Upper lobe of left lung (tissue), 6 donors: ENCODE results near the gene IFRD1. TPM values are rescaled to one million over a fixed set of nuclear protein-coding genes. Genes with fewer than 3 reads are reported as not detected.

Source experiments
- ATAC-seq, 2 donors: fragments of 200-7000 bp; cut with Tn5 transposase; one replicate each; pipeline ENCODE4 v1.9.1; 2022; ENCODE audit warnings: mild to moderate bottlenecking in 2 of 2, moderate library complexity in 2 of 2; ENCODE audit not compliant: low FRiP score in 2 of 2
- DNase-seq, 2 donors: peaks; one replicate each; pipeline ENCODE4 v3.0.0-alpha.2; 2019 to 2020
- H3K27ac ChIP-seq, 4 donors: fragments of 200-600 bp; sonication (generic); one replicate each; pipeline ENCODE4 v1.5.1; 2016 to 2019
- H3K27me3 ChIP-seq, 4 donors: fragments of 200-600 bp; sonication (generic); one replicate each; pipeline ENCODE4 v1.5.1; 2017 to 2019
- H3K36me3 ChIP-seq, 4 donors: fragments of 200-600 bp; sonication (generic); one replicate each; pipeline ENCODE4 v1.5.1; 2016 to 2019
- H3K4me1 ChIP-seq, 4 donors: fragments of 200-600 bp; sonication (generic); one replicate each; pipeline ENCODE4 v1.5.1; 2018 to 2019
- H3K4me3 ChIP-seq, 4 donors: fragments of 200-600 bp; sonication (generic); one replicate each; pipeline ENCODE4 v1.5.1; 2017 to 2019; ENCODE audit warnings: mild to moderate bottlenecking in 2 of 4, moderate library complexity in 1 of 4
- H3K9me3 ChIP-seq, 4 donors: fragments of 200-600 bp; sonication (generic); one replicate each; pipeline ENCODE4 v1.5.1; 2018 to 2019
- EP300 ChIP-seq, 4 donors: sonication (generic); formaldehyde crosslinking; IDR thresholded peaks; one replicate each; pipeline ENCODE4 v1.5.1; 2017; ENCODE audit warnings: antibody characterized with exemption in 4 of 4, control low read depth in 2 of 4
- POLR2A ChIP-seq, 4 donors: fragments of 450-650 bp; IDR thresholded peaks; one replicate each; pipeline ENCODE4 v1.5.1; 2016 to 2017; ENCODE audit warnings: antibody characterized with exemption in 4 of 4, mild to moderate bottlenecking in 2 of 4
- POLR2AphosphoS5 ChIP-seq, 2 donors: sonication (generic); formaldehyde crosslinking; IDR thresholded peaks; one replicate each; pipeline ENCODE4 v1.5.1; 2017; ENCODE audit warnings: antibody characterized with exemption in 2 of 2
- WGBS, 2 donors: methylation state at CpG; one replicate each; pipeline ENCODE4 v1.1.5; 2017 to 2018; 5-methylcytosine and 5-hydroxymethylcytosine counted together
- total RNA-seq, 6 donors: library from RNA; depleted of rRNA in 4 of 6; stranded (reverse); fragments of >200 nt in 4 of 6; gene quantifications; one replicate each; pipeline versions ENCODE4 v1.1.0 to v1.2.1, GENCODE V29; 2016 to 2021
- TF ChIP-seq, protein P1 (sequence below), 6 experiments: fragments of 450-650 bp in 4 of 6; fragments of 200-600 bp in 2 of 6; sonication (generic) in 2 of 6; IDR thresholded peaks; one replicate each; pipeline ENCODE4 v1.5.1; 2016 to 2019; ENCODE audit warnings: antibody characterized with exemption in 6 of 6
- donor health status: DM: no; HTN: no; CAD: no; lungs with moderate emphysema.
- donor health status: DM: no; HTN: yes; CAD: no; lungs with severe emphysema.

The IFRD1 gene
- total RNA-seq, 6 donors from 2014 or later = 28.8 to 95.3 (median 49.2) TPM

DNA sequence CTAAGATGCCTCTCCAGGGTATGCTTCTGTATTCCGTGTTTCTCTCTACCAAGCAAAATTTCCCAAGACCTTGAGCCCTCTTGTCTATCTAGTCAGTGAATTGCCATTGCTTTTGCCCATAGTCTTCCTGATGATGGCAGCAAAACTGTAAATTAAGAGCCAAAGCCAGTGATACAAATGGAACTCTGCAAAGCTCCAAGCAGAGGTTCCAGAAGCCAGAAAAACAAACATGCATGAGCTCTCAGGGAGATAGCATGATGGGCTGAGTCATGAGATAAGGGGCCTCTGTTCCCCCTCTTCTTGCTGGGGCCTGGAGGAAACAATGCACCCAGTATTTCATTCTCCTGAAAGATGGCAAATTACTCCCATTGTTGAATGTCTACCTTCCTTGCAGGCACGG is 55.2 kb downstream of the IFRD1 start:
- WGBS, 2 donors = 78 to 82% methylated on average over 2 of the region's 2 CpGs
- ATAC-seq (no peak), DNase-seq (no peak)
- Histone ChIP-seq H3K9me3 (no peaks in the 10 kb centered on the region), H3K4me1 (no peaks in the 10 kb centered on the region), H3K27me3 (no peaks in the 10 kb centered on the region), H3K27ac (no peak overlapping the region), H3K36me3 (no peaks in the 10 kb centered on the region), H3K4me3 (no peak overlapping the region)
- TF ChIP-seq EP300 (IDR thresholded peaks at IDR 0.05) (no peak), POLR2A (IDR thresholded peaks at IDR 0.05) (no peak), POLR2AphosphoS5 (IDR thresholded peaks at IDR 0.05) (no peak)

DNA sequence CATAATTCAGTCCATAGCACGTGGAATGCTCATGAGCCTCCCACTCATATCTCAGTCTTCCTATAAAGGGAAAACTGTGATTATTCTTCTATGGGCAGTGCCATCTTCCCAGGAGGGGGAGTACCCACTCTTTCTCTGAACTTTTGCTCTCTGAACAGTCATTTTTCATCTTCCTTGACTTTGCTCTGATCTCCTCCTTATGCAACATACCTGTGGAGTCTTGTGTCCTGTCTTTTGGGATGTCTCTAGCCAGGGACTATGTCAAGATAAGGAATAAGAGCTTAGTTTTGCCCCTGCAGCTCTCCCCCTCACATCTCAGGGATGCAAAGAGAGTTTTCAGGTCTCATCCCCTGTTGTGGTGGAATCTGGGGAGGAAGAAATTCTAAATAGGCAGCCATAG is 58.1 kb downstream of the IFRD1 start:
- no peak for ATAC-seq
- WGBS, 2 donors = 63 to 91% methylated on average over 1 of the region's 1 CpG
- no peaks in the 10 kb centered on the region for H3K27me3 ChIP-seq

DNA sequence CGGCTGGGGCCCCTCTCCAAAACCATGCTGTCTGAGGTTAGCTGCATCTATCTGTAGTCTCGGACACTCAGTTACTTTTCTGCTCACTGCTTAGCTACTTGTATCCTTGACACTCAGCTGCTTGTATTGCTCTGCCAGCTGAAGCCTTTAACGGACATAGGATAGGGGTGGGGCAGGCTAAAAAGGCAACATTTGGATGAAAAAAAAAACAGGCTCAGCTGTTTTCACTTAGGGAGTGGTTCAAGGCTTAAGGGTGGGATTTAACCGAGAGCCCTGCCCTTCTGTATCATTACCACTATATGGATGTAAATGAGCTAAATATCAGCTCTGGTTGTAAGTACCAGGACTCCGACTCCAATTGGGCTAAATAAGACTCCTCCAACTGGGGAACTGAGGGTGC is 59.1 kb downstream of the IFRD1 start:
- TF ChIP-seq, protein P1, sequence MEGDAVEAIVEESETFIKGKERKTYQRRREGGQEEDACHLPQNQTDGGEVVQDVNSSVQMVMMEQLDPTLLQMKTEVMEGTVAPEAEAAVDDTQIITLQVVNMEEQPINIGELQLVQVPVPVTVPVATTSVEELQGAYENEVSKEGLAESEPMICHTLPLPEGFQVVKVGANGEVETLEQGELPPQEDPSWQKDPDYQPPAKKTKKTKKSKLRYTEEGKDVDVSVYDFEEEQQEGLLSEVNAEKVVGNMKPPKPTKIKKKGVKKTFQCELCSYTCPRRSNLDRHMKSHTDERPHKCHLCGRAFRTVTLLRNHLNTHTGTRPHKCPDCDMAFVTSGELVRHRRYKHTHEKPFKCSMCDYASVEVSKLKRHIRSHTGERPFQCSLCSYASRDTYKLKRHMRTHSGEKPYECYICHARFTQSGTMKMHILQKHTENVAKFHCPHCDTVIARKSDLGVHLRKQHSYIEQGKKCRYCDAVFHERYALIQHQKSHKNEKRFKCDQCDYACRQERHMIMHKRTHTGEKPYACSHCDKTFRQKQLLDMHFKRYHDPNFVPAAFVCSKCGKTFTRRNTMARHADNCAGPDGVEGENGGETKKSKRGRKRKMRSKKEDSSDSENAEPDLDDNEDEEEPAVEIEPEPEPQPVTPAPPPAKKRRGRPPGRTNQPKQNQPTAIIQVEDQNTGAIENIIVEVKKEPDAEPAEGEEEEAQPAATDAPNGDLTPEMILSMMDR (IDR thresholded peaks at IDR 0.05) = no peak
- no peak for TF ChIP-seq POLR2A (IDR thresholded peaks at IDR 0.05)
- no peak for TF ChIP-seq EP300 (IDR thresholded peaks at IDR 0.05)
- no peak for TF ChIP-seq POLR2AphosphoS5 (IDR thresholded peaks at IDR 0.05)
- DNase-seq (no peak), ATAC-seq (no peak)
- Histone ChIP-seq H3K27me3 (no peaks in the 10 kb centered on the region), H3K4me3 (no peak overlapping the region), H3K9me3 (no peaks in the 10 kb centered on the region), H3K27ac (no peak overlapping the region), H3K36me3 (no peaks in the 10 kb centered on the region), H3K4me1 (no peaks in the 10 kb centered on the region)
- 77 to 81% methylated on average over 5 of the region's 5 CpGs for WGBS, 2 donors

More for the DNA sequence above, 58.1 kb downstream of the IFRD1 start:
- Histone ChIP-seq H3K27ac (no peak overlapping the region), H3K4me3 (no peak overlapping the region), H3K4me1 (no peaks in the 10 kb centered on the region), H3K36me3 (no peaks in the 10 kb centered on the region), H3K9me3 (no peaks in the 10 kb centered on the region)
- TF ChIP-seq POLR2A (IDR thresholded peaks at IDR 0.05) = no peak
- no peak for DNase-seq

DNA sequence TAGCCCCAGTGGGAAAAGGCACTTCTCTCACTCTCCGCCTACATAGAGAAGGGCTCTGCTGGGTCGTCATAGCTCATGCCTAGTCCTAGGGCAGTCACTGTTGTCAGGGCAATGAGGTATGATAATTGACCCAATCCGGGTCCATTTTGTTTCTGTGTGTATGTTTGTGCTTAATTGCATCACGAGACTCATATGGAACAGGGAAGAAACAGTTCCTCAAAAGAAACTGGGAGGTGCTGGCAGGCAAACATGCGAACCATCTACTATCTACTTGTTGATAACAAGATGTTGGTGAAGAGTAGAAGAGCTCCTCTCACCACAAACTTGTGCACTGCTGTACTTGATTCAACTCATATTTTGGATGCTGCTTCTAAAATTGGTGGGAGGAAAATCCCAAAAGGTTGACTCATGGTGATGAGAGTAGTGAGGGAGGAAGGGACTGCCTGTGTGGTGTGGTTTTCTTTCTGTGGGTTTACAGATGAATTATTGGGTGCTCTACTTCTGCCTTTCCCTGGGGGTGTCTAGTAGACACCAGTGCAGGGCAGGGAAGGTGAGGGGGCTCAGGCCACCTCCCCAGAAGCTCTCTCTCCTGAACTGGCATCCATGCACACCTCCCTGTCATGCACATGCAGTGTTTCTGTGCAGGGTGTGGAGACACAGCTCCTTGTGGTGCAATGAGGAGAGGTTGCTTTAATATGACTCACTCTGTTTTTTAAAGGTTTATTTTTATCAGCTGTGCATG is 59.9 kb downstream of the IFRD1 start:
- DNase-seq (peak in 1 of 2 donors; percentile 25), ATAC-seq (peak in 1 of 2 donors; percentile 74)
- WGBS, 2 donors = 63 to 87% methylated on average over 5 of the region's 5 CpGs
- TF ChIP-seq POLR2A (IDR thresholded peaks at IDR 0.05) = no peak
- TF ChIP-seq, protein P1 (IDR thresholded peaks at IDR 0.05) = no peak
- no peak for TF ChIP-seq EP300 (IDR thresholded peaks at IDR 0.05)
- TF ChIP-seq POLR2AphosphoS5 (IDR thresholded peaks at IDR 0.05) = no peak
- H3K27me3 ChIP-seq = no peaks in the 10 kb centered on the region
- H3K36me3 ChIP-seq = no peaks in the 10 kb centered on the region
- no peak overlapping the region for H3K27ac ChIP-seq
- no peaks in the 10 kb centered on the region for H3K4me1 ChIP-seq
- no peaks in the 10 kb centered on the region for H3K9me3 ChIP-seq
- H3K4me3 ChIP-seq = no peak overlapping the region

DNA sequence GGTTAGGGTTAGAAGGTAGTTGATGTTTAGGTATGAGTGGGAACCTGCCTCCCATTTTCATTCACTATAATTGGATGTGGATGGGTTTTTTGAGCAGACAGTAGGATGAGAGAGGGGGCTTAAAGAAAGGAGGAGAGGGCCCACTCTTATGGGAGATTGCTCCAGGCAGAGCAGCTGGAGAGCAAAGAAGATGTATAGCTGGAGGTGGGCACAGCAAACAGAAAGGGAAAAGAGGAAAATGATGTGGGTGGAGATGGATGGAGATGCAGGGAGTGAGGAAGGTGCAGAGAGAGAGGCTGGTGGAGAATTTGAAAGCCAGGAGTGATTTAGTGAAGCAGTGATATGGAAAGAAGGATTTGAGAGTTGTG is 60.5 kb downstream of the IFRD1 start:
- Histone ChIP-seq H3K4me3 (no peak overlapping the region), H3K4me1 (no peaks in the 10 kb centered on the region), H3K9me3 (no peaks in the 10 kb centered on the region), H3K27me3 (no peaks in the 10 kb centered on the region), H3K36me3 (no peaks in the 10 kb centered on the region), H3K27ac (no peak overlapping the region)
- TF ChIP-seq, protein P1 (IDR thresholded peaks at IDR 0.05) = no peak
- TF ChIP-seq POLR2AphosphoS5 (IDR thresholded peaks at IDR 0.05) (no peak), EP300 (IDR thresholded peaks at IDR 0.05) (no peak), POLR2A (IDR thresholded peaks at IDR 0.05) (no peak)
- ATAC-seq (no peak), DNase-seq (no peak)
